Trophoblast cell (in vitro differentiated cells and primary cell): ENCODE data around the gene PACSIN2.
"Not testable (repeated sequence)": the region's sequence is repeated elsewhere in the genome, so short reads cannot be mapped to it uniquely, and the experiment has no call there.

Experiments used
- DNase-seq, 2 donors: peaks; one replicate each; pipeline ENCODE4 v3.0.0-alpha.2; 2016
- H2AFZ ChIP-seq: 2 replicates; pipeline ENCODE4 v1.6.1; 2013; ENCODE audit warnings: low read length, moderate library complexity, mild to moderate bottlenecking; ENCODE audit not compliant: insufficient read depth, poor library complexity
- H2AK5ac ChIP-seq: 2 replicates; pipeline ENCODE4 v1.6.1; 2013; ENCODE audit warnings: mild to moderate bottlenecking, low read length
- H2BK120ac ChIP-seq: 2 replicates; pipeline ENCODE4 v1.6.1; 2013; ENCODE audit warnings: low read length, mild to moderate bottlenecking, moderate library complexity; ENCODE audit not compliant: insufficient read depth, poor library complexity
- H2BK12ac ChIP-seq: 2 replicates; pipeline ENCODE4 v1.6.1; 2013; ENCODE audit warnings: mild to moderate bottlenecking, low read length, moderate library complexity
- H2BK5ac ChIP-seq: 2 replicates; pipeline ENCODE4 v1.6.1; 2013; ENCODE audit warnings: low read length, low read depth, moderate library complexity, mild to moderate bottlenecking; ENCODE audit not compliant: poor library complexity
- H3K14ac ChIP-seq: 2 replicates; pipeline ENCODE4 v1.6.1; 2013; ENCODE audit warnings: mild to moderate bottlenecking, low read length
- H3K18ac ChIP-seq: 2 replicates; pipeline ENCODE4 v1.6.1; 2013; ENCODE audit warnings: mild to moderate bottlenecking, low read length
- H3K23ac ChIP-seq: 2 replicates; pipeline ENCODE4 v1.6.1; 2013; ENCODE audit warnings: low read length
- H3K27ac ChIP-seq: 2 replicates; pipeline ENCODE4 v1.5.1; 2013; ENCODE audit warnings: low read depth, mild to moderate bottlenecking, inconsistent platforms, low read length, moderate library complexity
- H3K27me3 ChIP-seq: 2 replicates; pipeline ENCODE4 v1.6.1; 2013; ENCODE audit warnings: inconsistent platforms, mild to moderate bottlenecking, low read length, moderate library complexity; ENCODE audit not compliant: insufficient read depth
- H3K36me3 ChIP-seq, 2 experiments: 1 replicate in 1 of 2; 2 replicates in 1 of 2; pipeline ENCODE4 v1.6.1; 2013; ENCODE audit warnings: low read length in 2 of 2, mild to moderate bottlenecking in 2 of 2, moderate library complexity in 1 of 2; ENCODE audit not compliant: insufficient read depth in 2 of 2, control insufficient read depth in 1 of 2
- H3K4ac ChIP-seq: 2 replicates; pipeline ENCODE4 v1.6.1; 2013; ENCODE audit warnings: low read depth, mild to moderate bottlenecking, low read length, moderate library complexity
- H3K4me1 ChIP-seq, 2 experiments: 1 replicate in 1 of 2; 2 replicates in 1 of 2; pipeline ENCODE4 v1.6.1; 2013; ENCODE audit warnings: low read length in 2 of 2, mild to moderate bottlenecking in 2 of 2, moderate library complexity in 1 of 2; ENCODE audit not compliant: insufficient read depth in 2 of 2, control insufficient read depth in 1 of 2
- H3K4me2 ChIP-seq: 2 replicates; pipeline ENCODE4 v1.6.1; 2013; ENCODE audit warnings: inconsistent platforms, mild to moderate bottlenecking, low read length, moderate library complexity
- H3K4me3 ChIP-seq: 2 replicates; pipeline ENCODE4 v1.5.1; 2013; ENCODE audit warnings: mild to moderate bottlenecking, low read depth, low read length, inconsistent platforms
- H3K79me1 ChIP-seq: one replicate; pipeline ENCODE4 v1.6.1; 2013; ENCODE audit warnings: low read length
- H3K79me2 ChIP-seq: 2 replicates; pipeline ENCODE4 v1.6.1; 2013; ENCODE audit warnings: low read length, mild to moderate bottlenecking; ENCODE audit not compliant: control insufficient read depth, insufficient read depth, poor library complexity
- H3K9ac ChIP-seq: 2 replicates; pipeline ENCODE4 v1.6.1; 2013; ENCODE audit warnings: mild to moderate bottlenecking, low read length
- H3K9me3 ChIP-seq: 2 replicates; pipeline ENCODE4 v1.6.1; 2013; ENCODE audit warnings: low read depth, mild to moderate bottlenecking, control low read depth, inconsistent platforms, low read length; ENCODE audit not compliant: insufficient read depth
- H4K12ac ChIP-seq: 2 replicates; pipeline ENCODE4 v1.6.1; 2013; ENCODE audit warnings: low read depth, mild to moderate bottlenecking, low read length, moderate library complexity
- H4K8ac ChIP-seq: 2 replicates; pipeline ENCODE4 v1.6.1; 2013; ENCODE audit warnings: low read depth, mild to moderate bottlenecking, low read length, moderate library complexity
- H4K91ac ChIP-seq: one replicate; pipeline ENCODE4 v1.6.1; 2013; ENCODE audit warnings: low read depth, mild to moderate bottlenecking, low read length, moderate library complexity
- WGBS: extraction: QIAGEN DNeasy Blood & Tissue Kit; methylation state at CpG from one replicate; pipeline ENCODE4 v1.1.7; 2013; ENCODE audit warnings: missing lambda C conversion rate; ENCODE audit not compliant: insufficient read length, insufficient coverage; ENCODE audit errors: extremely low coverage; 5-methylcytosine and 5-hydroxymethylcytosine counted together

PACSIN2 gene

GRCh38 chr22:42961400-42961690 is 53.6 kb downstream of the PACSIN2 start:
- H2BK12ac ChIP-seq, H3K4me3 ChIP-seq, H3K27ac ChIP-seq, H4K91ac ChIP-seq, H4K8ac ChIP-seq, H3K36me3 ChIP-seq, H2AK5ac ChIP-seq, H2AFZ ChIP-seq, H2BK5ac ChIP-seq, H3K14ac ChIP-seq, H4K12ac ChIP-seq, H3K18ac ChIP-seq, H3K9ac ChIP-seq, H3K23ac ChIP-seq, H3K27me3 ChIP-seq, H3K4me2 ChIP-seq, DNase-seq, H3K9me3 ChIP-seq, H2BK120ac ChIP-seq: not testable (repeated sequence)
- no CpG with 5 or more reads among the region's 3 CpGs for WGBS
- peaks cover 25% of the 10 kb centered on the region in 2 experiments for H3K4me1 ChIP-seq
- peaks cover 19% of the 10 kb centered on the region for H3K79me2 ChIP-seq
- peak overlapping the region; percentile 70 for H3K4ac ChIP-seq
- H3K79me1 ChIP-seq: peaks cover 11% of the 10 kb centered on the region

GRCh38 chr22:42960531-42961399 is 54.2 kb downstream of the PACSIN2 start:
- no peak overlapping the region for H4K8ac ChIP-seq
- peak overlapping the region; percentile 75 for H2BK5ac ChIP-seq
- H3K9me3 ChIP-seq: no peaks in the 10 kb centered on the region
- H3K4me2 ChIP-seq: no peak overlapping the region
- H3K18ac ChIP-seq: no peak overlapping the region
- no peak overlapping the region for H2AFZ ChIP-seq
- peak overlapping the region; percentile 48 for H3K14ac ChIP-seq
- peaks cover 11% of the 10 kb centered on the region for H3K79me1 ChIP-seq
- peak overlapping the region; percentile 72 for H3K27ac ChIP-seq
- H2BK120ac ChIP-seq: no peak overlapping the region
- no CpG with 5 or more reads among the region's 10 CpGs for WGBS
- H3K4ac ChIP-seq: peak overlapping the region; percentile 94
- H3K79me2 ChIP-seq: peaks cover 19% of the 10 kb centered on the region
- peak overlapping the region; percentile 98 for H2AK5ac ChIP-seq
- H4K12ac ChIP-seq: no peak overlapping the region
- no peak overlapping the region for H3K23ac ChIP-seq
- peak overlapping the region; percentile 69 for H2BK12ac ChIP-seq
- DNase-seq: no peak
- no peaks in the 10 kb centered on the region for H3K27me3 ChIP-seq
- peak overlapping the region; percentile 69 for H4K91ac ChIP-seq
- peaks cover 4 to 6% of the 10 kb centered on the region in 2 experiments for H3K36me3 ChIP-seq
- no peak overlapping the region for H3K9ac ChIP-seq
- H3K4me3 ChIP-seq: no peak overlapping the region
- H3K4me1 ChIP-seq: peaks cover 25% of the 10 kb centered on the region in 2 experiments

- Histone ChIP-seq H2AFZ (peak overlapping the region; percentile 26), H3K9me3 (no peaks in the 10 kb centered on the region), H4K12ac (no peak overlapping the region), H3K79me2 (peaks cover 19% of the 10 kb centered on the region), H3K23ac (no peak overlapping the region), H3K79me1 (peaks cover 11% of the 10 kb centered on the region), H3K4ac (peak overlapping the region; percentile 54), H3K4me3 (no peak overlapping the region), H2BK12ac (no peak overlapping the region), H2BK5ac (peak overlapping the region; percentile 34), H3K36me3 (peaks cover 4 to 6% of the 10 kb centered on the region in 2 experiments), H2BK120ac (peak overlapping the region; percentile 26), H4K8ac (no peak overlapping the region), H3K4me1 (peaks cover 25 to 29% of the 10 kb centered on the region in 2 experiments), H3K27me3 (no peaks in the 10 kb centered on the region), H3K18ac (peak overlapping the region; percentile 76), H3K4me2 (peak overlapping the region; percentile 2), H4K91ac (peak overlapping the region; percentile 41), H3K9ac (no peak overlapping the region), H3K14ac (peak overlapping the region; percentile 40), H3K27ac (peak overlapping the region; percentile 72), H2AK5ac (peak overlapping the region; percentile 41)
- no CpG with 5 or more reads among the region's 13 CpGs for WGBS
- peak; percentile 87 to 93 for DNase-seq
These were observed 55.1 kb downstream of the PACSIN2 start for GRCh38 chr22:42959576-42960509.

GRCh38 chr22:42958937-42959336 is 56.0 kb downstream of the PACSIN2 start:
- no peak overlapping the region for H4K12ac ChIP-seq
- peaks cover 20% of the 10 kb centered on the region for H3K79me2 ChIP-seq
- DNase-seq: no peak
- H3K14ac ChIP-seq: no peak overlapping the region
- no peak overlapping the region for H2BK120ac ChIP-seq
- peak overlapping the region; percentile 46 for H4K91ac ChIP-seq
- H3K4me1 ChIP-seq: peaks cover 26 to 32% of the 10 kb centered on the region in 2 experiments
- no peaks in the 10 kb centered on the region for H3K9me3 ChIP-seq
- H3K18ac ChIP-seq: peak overlapping the region; percentile 71
- no peak overlapping the region for H3K9ac ChIP-seq
- H2AFZ ChIP-seq: no peak overlapping the region
- H3K23ac ChIP-seq: no peak overlapping the region
- H3K27me3 ChIP-seq: no peaks in the 10 kb centered on the region
- H3K79me1 ChIP-seq: peaks cover 11% of the 10 kb centered on the region
- H3K4me2 ChIP-seq: no peak overlapping the region
- peak overlapping the region; percentile 72 for H3K27ac ChIP-seq
- no CpG with 5 or more reads among the region's 6 CpGs for WGBS
- peaks cover 2 to 5% of the 10 kb centered on the region in 2 experiments for H3K36me3 ChIP-seq
- H4K8ac ChIP-seq: no peak overlapping the region
- H2AK5ac ChIP-seq: peak overlapping the region; percentile 70
- H3K4ac ChIP-seq: peak overlapping the region; percentile 59
- H3K4me3 ChIP-seq: no peak overlapping the region
- peak overlapping the region; percentile 29 for H2BK5ac ChIP-seq
- H2BK12ac ChIP-seq: peak overlapping the region; percentile 75
